Dedifferentiated amniotic fluid mesenchymal stem cell (primary cell): ENCODE measurements around the gene TNFRSF1B.
A peak's percentile ranks its signal among the peaks of the same experiment; 100 is the strongest.

Experiments
- DNase-seq: peaks from one replicate; pipeline ENCODE4 v3.0.0-alpha.2; 2016; ENCODE audit errors: extremely low spot score

The TNFRSF1B gene

GRCh38 chr1:12166834-12167492, at the start of gene TNFRSF1B:
TSS of gene TNFRSF1B (plus strand) at chr1:12166991. CDS start at chr1:12167092, 101 bp downstream.
- DNase-seq: no peak

GRCh38 chr1:12121212-12122003, 45.4 kb upstream of the TNFRSF1B start:
- DNase-seq: no peak

DNA sequence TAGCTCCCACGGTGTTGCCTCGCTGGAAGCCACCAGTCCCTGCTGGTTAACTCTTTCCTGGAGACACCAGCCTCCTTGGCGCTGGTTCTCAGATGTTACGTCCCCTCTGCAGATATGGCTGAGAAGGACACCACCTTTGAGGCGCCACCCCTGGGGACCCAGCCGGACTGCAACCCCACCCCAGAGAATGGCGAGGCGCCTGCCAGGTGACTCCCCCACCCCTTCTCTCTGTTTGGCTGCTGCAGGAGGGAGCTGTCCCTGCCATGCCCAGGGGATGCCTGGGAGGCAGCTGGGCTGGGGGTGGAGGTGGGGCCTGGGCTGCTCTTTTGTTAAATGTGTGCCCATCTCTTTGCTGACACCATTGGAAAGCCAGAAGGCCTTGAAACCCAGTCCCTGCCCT, 43.6 kb upstream of the TNFRSF1B start:
- no peak for DNase-seq

DNA sequence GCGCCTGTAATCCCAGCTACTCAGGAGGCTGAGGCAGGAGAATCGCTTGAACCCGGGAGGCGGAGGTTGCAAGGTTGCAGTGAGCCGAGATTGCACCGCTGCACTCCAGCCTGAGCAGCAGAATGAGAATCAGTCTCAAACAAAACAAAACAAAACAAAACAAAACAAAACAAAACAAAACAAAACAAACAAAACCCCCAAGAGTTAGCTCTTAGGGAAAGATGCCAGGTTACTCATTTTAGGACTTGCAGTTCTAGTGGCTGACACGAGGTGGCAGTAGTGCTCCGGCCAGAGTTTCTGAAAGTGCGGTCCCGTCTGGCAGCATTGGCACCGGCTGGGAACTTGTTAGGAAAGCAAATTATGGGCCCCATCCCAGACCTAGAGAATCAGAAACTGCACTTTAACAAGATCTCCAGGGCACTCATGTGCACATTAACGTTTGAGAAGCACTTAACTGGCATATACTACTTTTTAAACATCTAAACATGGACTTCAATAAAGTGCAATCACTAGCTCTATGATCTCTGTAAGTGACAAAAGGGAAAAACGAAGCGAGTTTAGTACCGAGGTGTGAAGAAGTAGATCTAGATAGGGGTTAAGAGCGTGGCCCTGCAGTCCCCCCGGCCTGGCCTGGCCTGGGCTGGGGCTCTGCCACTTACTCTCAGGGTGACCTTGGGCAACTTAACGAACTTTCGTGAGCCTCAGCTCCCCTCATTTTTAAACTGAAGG, 41.9 kb upstream of the TNFRSF1B start:
- peak; percentile 62 for DNase-seq

DNA sequence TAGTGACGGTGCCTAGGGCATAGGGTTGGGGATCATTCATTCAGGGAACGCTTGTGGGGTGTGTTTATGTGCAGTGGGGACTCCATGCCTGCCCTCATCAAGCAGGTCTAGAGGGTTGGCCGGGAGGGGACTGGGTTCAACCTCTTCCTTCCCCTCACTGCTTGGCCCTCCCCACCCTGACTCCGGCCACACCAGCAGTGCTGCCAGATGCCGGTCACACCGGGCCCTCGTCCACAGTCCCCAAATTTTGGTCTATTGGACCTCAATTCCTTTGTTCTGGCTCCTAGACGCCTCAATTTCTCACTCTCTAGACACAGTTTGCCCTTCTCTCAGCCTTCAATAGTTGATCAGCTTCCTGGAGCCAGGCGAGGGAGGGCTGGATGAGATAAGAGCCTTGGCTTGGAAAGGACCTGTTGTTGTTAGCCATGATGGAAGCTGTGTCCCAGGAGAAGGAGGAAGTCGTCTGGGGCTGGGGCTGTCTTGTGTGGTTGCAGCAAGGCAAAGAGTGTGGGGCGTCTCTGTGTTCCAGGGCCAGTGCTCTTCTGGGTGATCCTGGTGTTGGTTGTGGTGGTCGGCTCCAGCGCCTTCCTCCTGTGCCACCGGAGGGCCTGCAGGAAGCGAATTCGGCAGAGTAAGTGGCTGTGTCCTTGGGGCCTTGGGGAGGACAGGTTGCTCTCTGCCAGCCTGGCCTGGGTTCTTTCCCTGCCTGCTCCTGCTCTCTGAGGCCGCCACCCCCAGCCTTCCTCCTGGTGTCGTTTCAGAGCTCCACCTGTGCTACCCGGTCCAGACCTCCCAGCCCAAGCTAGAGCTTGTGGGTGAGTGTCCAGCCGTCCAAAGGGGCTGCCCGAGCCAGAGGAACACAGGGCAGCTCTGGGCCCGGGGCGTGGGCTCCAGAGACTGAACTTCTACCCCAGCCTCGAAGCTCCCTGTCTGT, 41.1 kb upstream of the TNFRSF1B start:
- no peak for DNase-seq

DNA sequence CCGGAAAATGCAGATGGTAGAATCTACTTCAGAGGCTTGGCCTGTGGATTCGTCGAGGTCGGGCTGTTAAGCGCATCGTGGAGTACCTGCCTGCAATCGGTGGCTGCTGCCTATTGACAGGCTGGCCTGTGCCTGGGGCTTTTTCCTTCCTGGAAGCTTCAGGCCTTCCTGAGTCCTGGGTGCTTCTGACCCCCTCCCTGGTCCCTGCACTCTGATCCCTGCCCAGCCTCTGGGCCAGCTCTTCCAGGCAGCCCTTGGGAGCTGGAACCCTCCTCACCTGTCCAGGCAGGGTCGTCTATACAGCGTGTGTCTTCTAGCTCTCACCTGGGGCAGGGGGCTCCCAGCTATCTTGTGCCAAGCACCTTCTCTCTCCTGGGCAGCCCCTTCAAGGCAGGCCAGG, 40.0 kb upstream of the TNFRSF1B start:
- DNase-seq: no peak

DNA sequence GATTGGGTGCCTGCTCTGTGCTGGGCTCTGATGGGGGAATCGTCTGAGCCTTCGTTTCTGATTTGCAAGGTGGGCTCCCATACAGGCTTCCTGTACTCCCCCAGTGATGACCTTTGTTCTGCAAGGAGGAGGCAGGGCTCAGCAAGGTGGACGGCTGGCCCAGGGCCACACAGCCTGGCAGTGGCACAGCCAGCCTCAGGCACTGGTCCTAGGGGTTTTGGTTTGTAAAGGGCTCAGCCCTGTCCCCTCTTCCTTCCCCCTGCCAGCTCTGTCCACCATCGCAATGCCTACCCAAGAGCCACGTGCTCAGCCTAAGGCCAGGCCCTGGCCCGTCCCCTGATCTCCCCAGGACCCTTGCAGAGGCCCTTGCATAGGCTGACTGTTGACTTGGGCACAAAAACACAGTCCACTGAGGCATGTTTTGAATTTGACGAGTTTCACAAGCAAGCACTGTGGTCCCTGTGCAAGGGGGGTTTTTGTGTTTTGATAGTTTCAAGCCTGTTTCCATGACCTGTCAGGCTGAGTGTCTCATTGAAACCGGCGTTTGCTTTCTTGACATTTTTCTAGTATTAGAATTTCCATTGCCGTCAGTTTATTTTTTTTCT, 39.5 kb upstream of the TNFRSF1B start:
- DNase-seq: no peak

GRCh38 chr1:12128120-12128519, 38.7 kb upstream of the TNFRSF1B start:
- DNase-seq: no peak

DNA sequence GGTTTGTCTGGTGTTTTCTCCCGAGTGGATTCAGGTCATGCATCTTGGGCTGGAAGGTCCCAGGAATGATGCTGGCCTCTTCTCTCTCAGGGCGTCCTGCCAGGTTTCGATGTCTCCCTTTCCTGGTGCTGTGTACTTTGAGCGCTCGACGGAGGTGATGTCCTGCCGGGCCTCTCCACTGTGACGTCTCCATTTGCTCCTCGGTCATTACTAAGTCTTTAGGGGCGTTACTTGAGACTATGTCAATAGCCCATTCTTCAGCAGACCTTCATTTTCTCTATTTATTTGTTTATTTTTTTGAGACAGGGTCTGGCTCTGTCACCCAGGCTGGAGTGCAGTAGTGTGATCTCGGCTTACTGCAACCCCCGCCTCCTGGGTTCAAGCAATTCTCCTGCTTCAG, 37.2 kb upstream of the TNFRSF1B start:
- no peak for DNase-seq

- DNase-seq: no peak
These were observed 36.2 kb upstream of the TNFRSF1B start for GRCh38 chr1:12130466-12131130.

- peak; percentile 73 for DNase-seq
These were observed 34.7 kb upstream of the TNFRSF1B start for GRCh38 chr1:12132078-12132477.

DNA sequence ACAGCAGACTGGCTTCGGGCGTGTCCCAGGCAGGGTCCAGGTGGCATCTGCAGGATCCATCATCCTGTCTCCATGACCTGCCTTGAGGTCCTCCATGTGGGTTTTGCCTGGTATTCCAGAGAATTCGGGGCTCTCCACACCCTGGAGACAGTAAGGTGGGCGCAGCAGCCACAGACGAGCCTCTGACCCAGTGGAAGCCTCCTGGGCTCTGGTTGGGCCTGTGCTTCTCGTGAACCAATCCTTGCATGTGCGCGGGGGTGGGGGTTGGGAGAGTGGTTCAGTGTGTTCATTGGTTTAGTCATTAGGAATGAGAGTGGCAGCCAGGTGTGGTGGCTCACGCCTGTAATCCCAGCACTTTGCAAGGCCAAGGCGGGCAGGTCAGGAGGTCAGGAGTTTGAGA, 32.1 kb upstream of the TNFRSF1B start:
- DNase-seq: no peak

GRCh38 chr1:12135612-12136011, 31.2 kb upstream of the TNFRSF1B start:
- no peak for DNase-seq

- no peak for DNase-seq
These were observed 29.7 kb upstream of the TNFRSF1B start for GRCh38 chr1:12136916-12137610.

DNA sequence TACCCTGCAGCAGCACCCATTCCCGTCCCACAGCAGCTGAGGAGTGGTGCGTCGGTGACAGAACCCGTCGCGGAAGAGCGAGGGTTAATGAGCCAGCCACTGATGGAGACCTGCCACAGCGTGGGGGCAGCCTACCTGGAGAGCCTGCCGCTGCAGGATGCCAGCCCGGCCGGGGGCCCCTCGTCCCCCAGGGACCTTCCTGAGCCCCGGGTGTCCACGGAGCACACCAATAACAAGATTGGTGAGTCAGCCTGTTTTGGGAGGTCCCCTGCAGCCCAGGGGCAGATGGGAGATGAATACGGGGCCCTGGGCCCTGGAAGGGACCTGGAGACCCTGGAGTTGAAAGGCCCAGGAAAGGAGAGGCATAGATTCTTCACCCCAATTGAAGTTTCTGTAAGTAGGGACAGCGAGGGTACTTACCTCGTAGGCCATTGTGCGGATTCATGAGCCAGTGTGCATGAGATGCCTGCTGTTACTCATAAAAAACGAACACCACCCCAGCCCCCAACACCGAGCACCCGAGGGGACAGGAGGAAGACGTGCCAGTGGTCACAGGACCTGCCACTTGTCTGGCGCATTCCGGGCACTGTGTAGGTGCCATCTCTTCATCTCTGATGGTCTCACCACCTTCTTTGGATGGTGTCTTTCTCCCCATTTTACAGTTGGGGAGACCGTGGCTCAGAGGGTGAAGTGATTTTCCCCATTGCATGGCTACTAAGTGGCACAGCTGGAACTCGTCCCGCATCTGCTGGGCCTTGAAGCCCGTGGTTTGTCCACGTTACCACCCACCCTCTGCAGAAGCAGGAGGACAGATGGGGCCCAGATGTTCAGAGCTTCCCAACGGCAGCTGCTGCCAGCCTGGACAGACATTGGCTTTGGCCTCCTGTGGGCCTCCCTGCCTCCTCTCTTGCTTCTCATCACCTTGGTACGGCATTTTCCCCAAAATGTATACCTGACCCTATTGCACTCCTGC, 28.3 kb upstream of the TNFRSF1B start:
- no peak for DNase-seq

- no peak for DNase-seq
These were observed 26.8 kb upstream of the TNFRSF1B start for GRCh38 chr1:12140016-12140415.

GRCh38 chr1:12140515-12141162, 26.2 kb upstream of the TNFRSF1B start:
- DNase-seq: no peak

DNA sequence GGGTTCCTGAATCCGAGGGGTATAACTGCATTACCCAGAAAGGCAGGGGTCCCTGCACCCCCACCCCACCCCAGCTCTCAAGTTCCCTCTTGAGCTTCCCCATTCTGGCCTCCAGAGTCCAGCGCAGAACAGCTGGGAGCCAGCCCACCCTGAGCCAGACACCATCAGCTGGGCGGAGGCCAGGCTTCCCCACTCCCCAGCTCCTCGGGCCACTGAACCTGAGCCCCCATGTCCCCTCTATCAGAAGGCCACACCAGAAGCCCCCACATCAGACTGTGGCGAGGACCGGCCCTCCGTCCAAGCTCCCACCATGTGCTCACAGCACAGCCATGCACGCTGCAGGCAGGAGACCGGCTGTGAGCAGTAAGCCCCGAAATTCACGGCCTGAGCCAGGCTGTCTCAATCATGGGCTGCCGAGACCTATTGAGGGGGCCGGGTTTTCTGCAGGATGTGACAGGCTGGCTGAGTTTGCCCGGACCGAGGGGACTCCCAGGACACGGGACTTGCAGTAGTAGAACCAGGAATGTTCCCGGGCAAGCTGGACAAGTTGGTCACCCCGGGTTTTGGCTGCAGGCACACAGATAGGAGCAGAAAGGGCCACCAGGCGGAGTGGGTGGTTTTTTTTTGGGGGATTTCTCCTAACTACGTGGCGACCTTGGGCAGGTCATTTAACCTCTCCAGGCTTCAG, 25.5 kb upstream of the TNFRSF1B start:
- DNase-seq: no peak
